ENCODE data around the gene CABP2.
A peak's percentile ranks its signal among the peaks of the same experiment; 100 is the strongest.
"Not testable (repeated sequence)": the region's sequence is repeated elsewhere in the genome, so short reads cannot be mapped to it uniquely, and the experiment has no call there.

The CABP2 gene

DNA sequence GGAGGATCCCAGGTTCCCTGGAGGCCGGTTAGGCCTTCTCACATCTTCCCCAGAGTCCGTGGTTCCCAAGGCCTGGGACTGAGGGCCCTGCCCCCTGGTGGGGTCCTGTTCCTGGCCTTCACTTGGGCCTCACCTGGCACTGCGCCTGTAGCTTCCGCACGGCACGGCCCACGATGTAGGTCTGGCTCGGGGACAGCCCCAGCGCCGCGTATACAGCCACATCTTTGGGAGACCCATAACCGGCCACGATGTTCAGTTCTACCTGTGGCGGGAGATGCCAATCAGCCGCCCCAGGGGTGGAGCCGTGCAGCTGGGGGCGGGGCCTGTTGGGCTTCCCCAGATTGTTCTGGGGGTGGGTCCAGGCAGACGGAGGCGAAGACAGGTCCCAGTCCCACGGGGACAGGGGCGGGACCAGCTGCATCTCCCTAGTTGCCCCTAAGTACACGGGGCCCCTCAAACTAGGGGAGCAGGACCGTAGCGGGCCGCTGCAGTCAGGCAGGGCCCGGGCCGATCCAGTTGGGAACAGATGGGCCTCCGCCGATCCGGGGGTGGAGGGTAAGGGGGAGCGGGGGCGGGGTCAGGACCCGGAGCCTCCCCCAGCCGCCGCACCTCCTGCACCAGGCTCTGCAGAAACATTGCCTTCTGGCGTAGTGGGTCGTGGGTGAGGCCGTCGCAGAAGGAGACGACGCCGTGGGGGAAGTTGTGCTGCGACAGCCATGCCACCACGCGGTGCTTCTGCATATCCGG lies 30.3 kb downstream of the CABP2 start:
- DNase-seq = no peak

DNA sequence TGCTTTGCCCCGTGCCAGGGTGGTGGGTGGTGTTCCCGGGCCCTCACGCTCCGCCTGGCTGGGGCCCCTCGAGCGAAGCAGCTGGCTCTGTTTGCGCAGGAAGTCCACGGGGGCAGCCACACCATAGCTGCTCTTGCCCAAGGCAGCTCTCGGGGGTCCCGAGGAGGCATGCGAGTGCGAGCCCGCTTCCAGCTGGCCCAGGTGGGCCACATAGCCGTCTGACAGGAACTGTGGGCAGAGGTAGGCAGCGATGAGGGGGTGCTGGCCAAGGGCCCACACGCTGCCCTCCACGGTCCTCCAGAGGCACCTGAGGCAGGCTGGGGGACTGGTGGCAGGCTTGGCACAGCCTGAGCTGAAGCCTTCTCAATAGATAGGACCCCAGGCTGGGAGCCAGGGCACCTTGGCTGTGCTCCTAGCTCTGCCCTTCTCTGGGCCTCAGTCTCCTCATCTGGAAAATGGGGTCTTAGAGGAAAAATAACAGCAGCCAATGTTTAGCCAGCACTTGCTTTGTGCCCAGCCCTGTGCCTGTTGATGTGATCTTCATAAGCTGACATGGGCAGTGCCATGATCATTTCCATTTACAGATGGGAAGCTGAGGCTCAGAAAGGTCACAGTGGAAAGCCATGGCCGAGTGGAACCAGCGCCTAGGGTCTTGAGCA lies 31.0 kb downstream of the CABP2 start:
- DNase-seq = no peak

DNA sequence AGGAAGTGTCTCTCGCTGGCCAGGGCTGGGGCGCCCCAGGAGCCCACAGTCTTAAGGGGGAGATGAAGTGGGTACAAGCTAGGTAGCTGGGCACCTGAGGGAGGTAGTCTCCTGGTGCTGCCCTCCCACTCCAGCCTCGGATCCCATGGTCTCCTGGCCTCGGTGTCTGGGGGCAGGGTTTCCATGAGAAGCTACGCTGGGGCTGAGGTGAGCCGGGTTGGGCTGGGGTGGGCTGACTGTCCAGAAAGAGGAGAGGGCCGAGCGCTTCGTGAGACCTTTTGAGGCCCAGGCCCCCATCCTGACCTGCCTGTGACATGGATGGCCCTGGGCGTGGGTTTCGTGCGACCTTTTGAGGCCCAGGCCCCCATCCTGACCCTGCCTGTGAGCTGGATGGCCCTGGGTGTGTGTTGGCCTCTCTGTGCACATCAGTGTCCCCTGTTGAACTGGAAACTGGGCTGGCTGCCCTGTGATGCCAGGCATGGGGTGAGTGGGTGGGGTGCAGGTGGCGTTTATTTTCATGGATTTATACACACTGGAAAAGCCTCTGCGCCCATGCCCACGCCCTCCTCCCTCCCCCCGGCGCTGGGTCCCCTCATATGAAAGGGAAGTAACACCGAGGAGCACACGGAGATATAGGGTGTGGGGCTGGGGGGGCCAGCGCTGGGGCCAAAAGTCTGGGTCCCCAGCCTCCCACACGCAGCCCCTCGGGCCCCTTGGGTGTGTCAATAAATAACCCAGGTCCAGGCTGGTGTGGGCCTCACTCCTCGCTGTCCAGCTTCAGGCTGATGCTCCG lies 31.8 kb downstream of the CABP2 start:
- no peak for DNase-seq

DNA sequence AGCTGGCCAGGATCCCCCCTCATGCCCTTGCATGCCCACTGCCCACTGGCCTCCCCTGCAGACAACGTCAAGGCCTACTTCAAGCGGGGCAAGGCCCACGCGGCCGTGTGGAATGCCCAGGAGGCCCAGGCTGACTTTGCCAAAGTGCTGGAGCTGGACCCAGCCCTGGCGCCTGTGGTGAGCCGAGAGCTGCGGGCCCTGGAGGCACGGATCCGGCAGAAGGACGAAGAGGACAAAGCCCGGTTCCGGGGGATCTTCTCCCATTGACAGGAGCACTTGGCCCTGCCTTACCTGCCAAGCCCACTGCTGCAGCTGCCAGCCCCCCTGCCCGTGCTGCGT lies 32.5 kb downstream of the CABP2 start:
- no peak for DNase-seq

DNA sequence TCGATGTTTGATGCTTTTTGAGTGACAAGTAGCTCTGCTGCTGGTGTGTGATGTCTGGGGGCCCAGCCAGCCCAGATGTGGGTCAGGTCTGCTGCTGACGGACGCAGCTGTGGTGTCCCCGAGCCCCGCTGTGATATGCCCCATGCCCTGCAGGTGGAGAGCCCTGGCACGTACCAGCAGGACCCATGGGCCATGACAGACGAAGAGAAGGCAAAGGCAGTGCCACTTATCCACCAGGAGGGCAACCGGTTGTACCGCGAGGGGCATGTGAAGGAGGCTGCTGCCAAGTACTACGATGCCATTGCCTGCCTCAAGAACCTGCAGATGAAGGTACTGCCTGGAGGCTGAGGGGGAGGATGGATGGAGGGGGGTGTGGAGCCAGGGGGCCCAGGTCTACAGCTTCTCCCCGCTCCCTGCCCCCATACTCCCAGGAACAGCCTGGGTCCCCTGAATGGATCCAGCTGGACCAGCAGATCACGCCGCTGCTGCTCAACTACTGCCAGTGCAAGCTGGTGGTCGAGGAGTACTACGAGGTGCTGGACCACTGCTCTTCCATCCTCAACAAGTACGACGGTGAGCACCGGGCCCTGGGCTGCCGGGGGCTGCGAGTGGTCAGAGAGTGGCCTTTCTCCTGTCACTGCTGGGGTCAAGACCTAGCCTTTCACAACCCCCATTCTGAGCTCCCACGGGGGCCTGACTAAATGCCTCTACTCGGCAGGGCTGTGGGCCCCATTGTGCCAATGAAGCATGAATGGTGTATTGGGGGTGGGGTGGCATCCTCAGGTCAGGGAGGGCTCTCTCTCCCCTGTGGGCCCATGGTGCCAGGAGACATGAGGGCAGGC lies 33.1 kb downstream of the CABP2 start:
- no peak for DNase-seq

DNA sequence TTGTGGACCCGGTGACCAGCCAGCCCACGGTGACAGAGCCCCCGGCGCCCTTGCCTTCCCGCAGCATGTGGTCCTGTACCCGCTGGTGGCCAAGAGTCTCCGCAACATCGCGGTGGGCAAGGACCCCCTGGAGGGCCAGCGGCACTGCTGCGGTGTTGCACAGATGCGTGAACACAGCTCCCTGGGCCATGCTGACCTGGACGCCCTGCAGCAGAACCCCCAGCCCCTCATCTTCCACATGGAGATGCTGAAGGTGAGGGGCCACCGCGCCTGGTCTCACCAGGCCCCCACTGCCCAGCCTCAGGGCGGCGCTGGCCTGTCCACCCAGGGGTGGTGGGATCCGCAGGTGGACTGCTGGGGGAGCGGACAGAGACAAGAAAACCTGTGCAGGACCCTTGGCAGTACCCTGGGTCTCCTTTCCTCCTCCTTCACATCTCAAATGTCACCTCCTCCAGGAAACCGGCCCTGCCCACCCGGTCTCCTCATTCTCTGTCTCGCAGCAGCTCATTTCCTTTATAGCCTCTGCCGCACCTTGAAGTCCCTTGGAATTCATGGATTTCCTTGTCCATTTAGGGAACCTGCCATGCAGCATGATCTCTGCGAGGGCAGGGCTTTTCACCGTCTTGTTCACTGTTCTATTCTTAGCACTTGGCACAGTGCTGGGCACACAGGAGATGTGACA lies 33.9 kb downstream of the CABP2 start:
- no peak for DNase-seq

DNA sequence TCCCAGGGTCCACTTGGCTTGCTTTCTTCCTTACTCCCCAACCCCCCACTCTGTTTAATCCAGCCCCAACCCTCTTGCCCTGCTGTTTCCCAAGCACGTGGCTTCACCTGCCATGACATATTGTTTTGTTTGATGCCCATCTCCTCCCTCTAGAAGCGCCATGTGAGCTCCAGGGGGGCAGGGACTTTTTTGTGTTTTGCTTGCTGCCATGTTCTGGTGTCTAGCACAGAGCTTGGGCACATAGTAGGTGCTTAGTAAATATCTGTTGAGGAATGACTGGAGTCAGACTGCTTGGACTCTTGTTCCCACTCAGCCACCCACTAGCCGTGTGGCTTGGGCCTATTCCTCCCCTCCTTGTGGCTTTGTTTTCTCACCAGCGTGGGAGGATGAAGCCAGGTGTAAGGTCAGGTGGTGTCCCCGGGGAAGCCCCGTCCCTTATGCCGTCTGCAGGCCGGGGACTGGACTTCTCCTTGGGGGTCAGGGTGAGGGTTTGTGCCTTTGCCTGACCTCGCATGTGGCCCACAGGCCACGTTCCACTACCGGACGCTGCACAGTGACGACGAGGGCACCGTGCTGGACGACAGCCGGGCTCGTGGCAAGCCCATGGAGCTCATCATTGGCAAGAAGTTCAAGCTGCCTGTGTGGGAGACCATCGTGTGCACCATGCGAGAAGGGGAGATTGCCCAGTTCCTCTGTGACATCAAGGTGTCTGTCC lies 36.6 kb downstream of the CABP2 start:
- DNase-seq = no peak

DNA sequence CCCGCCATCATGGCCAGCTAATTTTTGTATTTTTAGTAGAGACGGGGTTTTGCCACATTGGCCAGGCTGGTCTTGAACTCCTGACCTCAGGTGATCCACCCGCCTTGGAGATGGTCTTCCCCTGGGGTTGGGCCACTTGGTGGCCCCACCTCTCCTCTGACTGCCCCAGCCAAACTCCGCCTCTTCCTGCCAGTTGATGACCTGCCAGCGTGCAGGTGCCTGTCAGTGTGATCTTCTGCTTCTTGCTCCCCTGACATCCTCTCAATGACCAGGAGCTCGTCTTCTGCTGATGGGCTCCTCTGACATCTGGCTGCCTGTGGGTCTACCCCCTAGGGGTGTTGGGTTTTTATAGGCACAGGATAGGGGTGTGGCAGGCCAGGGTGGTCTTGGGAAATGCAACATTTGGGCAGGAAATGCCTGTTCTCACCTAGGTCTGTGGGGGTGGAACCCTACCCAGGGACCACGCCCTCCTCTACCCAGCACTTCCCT lies 37.3 kb downstream of the CABP2 start:
- not testable (repeated sequence) for DNase-seq

DNA sequence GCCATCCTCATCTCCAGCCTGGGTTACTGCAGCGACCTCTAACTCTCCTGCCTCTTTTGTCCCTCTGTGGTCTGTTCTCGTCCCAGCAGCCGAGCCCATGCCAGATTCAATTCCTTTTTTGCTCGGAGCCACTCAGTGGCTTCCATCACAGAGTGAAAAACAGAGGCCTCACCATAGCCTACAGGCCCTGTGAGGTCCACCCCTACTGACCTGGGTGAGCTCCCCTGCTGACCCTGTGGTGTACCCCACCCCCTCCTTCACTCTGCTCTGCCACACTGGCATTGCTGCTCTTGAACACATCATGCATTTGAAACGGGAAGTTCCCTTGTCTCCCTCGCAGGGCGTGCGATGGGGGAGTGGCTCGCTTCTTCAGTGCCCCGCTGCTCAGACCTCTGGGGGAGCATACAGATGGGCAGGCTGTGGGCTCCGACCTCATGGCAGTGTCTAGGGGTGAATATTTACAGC lies 38.4 kb downstream of the CABP2 start:
- DNase-seq = no peak

DNA sequence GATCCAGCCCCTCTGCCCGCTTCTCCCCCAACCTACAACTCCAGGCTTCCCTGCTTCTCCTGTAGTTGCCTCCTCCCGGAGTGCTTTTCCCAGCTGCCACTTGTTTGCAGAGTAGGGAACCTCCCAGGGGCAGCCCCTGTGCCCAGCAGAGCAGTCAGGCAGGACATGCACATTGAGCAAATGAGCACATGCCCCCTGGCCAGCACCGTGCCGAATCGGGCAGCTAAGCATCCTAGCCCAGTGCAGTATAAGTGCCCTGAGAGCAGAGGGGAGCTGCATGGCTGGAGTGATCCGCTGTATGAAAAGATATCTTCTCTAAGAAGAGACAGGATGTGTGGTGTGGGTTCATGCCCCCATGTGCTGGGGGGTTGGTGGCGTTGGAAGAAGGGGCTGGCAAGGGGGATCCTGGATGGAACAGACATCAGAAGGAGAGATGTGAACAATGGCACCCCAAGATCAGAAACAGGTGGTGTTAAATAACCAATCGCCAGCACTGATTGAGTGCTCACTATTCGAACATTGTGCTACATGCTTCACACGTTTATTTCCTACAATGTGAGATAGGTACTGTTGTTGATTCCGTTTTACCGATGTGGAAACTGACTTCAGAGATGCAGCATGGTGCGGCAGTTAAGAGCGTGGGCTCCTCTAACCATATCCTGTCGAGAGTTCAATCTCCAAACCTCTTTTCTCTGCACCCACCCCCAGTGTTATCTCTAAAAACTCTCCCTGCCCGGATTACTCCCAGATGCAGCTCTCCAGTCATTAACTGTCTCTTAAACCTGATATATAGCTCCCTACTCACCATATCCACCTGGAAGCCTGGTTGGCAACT lies 39.2 kb downstream of the CABP2 start:
- no peak for DNase-seq

DNA sequence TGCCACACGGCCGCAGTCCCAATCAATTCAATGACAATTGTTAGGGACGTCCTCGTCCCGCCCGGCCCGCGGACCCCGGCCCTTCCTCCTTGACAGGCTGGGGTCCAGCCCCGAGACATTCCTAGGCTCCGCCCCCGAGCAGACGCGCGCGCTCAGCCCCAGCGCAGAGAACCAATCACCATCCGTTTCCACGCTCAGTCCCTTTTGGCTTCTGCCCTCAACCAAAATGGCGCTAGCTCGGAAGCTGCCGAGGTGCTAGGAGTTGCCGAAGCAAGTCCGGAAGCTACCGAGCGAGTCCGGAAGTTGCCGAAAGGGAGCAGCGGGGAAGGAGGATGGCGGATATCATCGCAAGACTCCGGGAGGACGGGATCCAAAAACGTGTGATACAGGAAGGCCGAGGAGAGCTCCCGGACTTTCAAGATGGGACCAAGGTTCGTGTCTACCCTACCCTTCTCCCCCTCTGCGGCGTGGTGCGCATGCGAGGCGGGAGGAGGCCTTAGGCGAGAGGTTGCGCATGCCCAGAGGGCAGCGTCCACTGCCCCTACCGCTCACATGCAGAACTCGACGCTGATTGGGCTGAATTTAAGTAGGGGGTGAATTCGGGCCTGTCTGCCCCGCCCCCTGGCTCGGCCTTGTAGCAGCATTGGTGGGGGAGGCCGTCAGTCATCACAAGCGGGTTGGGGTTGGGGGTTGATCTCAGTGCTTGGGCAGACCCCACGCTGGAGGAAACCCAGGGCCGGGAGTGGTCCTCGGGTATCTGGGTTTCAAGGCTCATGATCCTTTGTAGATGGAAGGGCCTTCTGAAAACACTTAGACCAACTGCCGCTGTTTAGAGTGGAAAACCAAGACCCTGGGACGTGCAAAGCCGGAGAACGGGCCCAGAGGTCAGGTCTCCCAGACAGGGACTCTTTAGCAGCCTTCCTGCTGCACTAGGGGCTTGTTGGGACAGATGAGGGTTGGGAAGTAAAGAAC lies 40.1 kb downstream of the CABP2 start, which contains the start of gene AIP:
Gene AIP (plus strand): TSS at position 200 of the 972 bp plus-strand sequence. CDS start 133 bp downstream, at position 333.
- DNase-seq = peak; percentile 98

DNA sequence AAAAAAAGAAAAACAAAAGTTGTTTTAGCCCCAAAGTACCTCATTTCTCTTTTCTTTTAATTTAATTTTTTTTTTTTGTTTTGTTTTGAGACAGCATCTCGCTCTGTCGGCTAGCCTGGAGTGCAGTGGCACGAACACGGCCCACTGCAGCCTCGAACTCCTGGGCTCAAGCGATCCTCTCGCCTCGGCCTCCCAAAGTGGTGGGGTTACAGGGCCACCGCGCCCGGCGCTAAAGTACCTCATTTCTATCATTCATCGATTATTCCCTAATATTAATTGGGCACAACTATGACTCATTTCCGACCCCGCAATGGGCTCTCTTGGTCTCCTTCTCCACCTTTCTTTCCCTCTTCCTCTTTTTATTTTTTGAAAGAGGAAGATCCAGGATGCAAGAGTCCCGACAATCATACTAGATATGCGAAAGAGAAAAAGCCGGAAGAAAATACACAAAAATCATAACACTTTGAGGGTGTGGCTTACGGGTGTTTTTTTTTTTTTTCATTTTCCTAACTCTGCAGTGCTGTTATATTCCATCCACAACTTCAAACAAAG lies 40.9 kb downstream of the CABP2 start:
- DNase-seq = no peak

DNA sequence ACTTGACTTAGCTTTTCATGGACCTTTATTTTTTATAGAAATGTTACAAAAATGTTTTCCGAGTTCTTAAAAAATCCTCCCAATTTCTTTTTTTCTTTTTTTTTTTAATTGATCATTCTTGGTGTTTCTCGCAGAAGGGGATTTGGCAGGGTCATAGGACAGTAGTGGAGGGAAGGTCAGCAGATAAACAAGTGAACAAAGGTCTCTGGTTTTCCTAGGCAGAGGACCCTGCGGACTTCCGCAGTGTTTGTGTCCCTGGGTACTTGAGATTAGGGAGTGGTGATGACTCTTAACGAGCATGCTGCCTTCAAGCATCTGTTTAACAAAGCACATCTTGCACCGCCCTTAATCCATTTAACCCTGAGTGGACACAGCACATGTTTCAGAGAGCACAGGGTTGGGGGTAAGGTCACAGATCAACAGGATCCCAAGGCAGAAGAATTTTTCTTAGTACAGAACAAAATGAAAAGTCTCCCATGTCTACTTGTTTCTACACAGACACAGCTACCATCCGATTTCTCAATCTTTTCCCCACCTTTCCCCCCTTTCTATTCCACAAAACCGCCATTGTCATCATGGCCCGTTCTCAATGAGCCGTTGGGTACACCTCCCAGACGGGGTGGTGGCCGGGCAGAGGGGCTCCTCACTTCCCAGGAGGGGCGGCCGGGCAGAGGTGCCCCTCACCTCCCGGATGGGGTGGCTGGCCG lies 45.7 kb downstream of the CABP2 start:
- DNase-seq = not testable (repeated sequence)

DNA sequence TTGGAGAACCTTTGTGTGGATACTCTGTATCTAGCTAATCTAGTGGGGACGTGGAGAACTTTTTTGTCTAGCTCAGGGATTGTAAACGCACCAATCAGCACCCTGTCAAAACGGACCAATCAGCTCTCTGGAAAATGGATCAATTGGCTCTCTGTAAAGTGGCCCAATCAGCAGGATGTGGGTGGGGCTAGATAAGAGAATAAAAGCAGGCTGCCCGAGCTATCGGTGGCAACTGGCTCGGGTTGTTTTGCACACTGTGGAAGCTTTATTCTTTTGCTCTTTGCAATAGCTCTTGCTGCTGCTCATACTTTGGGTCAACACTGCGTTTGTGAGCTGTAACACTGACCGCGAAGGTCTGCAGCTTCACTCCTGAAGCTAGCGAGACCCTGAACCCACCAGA lies 46.6 kb downstream of the CABP2 start:
- not testable (repeated sequence) for DNase-seq

DNA sequence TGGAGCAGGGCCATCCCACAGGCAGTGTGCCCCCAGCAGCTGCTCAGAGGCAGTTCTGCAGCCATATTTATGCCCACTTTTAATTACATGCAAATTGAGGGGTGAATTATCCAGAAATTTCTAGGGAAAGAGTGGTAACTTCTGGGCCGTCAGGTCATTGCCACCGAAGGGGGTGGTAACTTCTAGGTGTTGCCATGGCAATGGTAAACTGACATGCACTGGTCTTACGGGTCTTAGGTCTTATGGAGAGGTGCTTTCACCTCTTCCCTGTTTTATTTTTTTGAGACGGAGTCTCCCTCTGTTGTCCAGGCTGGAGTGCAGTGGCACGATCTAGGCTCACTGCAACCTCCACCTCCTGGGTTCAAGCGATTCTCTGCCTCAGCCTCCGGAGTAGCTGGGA lies 50.4 kb downstream of the CABP2 start:
- no peak for DNase-seq

DNA sequence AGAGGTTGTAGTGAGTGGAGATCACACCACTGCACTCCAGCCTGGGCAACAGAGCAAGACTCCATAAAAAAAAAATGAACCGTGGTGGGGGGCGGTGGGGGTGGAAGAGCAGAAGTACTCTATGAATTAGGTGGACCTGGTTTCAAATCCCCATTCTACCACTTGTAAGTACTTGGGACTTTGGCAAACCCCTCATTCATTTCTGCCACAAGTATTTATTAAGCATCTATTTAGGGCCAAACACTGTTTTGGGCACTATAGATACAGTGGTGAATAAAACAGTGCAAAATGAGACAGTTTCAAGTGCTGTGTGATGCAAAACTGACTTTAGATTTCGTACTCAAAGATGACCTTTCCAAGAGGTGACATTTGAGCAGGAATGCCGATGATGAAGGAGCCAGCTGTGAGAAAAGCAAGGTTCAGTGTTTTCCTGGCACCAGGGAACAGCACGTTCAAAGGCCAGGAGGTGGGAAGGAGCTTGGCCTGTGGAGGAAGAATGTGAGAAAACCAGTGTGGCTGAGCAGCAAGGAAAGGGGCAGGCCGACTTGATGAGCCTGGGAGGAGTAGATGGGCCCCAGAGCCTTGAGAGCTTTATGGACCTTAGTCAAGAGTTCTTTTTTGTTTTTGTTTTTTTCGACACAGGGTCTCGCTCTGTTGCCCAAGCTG lies 52.8 kb downstream of the CABP2 start:
- no peak for DNase-seq

DNA sequence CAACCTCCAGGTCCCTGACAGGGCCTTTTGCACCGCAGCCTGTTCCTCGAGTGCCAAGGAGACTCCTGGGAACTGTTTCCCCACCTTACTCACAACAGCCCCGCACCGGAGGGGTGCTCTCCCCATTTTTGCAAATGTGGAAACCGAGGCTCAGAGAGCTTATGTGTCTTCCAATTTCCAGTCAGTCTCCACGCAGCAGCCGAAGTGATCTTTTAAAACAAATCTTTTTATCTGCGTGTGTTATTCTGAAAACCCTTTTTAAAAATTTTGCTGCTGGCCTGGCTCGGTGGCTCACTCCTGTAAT lies 53.8 kb downstream of the CABP2 start:
- DNase-seq = no peak
